Prostate gland (tissue), 2 donors: Measurements from ENCODE around the gene MMP23B. TPM values are rescaled to one million over a fixed set of nuclear protein-coding genes. Genes with fewer than 3 reads are reported as not detected.
"Not testable (repeated sequence)": the region's sequence is repeated elsewhere in the genome, so short reads cannot be mapped to it uniquely, and the experiment has no call there.

ENCODE experiments used
- DNase-seq: peaks from one replicate; pipeline ENCODE4 v3.0.0-alpha.2; 2019; ENCODE audit warnings: low spot score
- H3K27ac ChIP-seq, 2 donors: fragments of 200-600 bp; sonication (generic); 2 replicates each; pipeline ENCODE4 v1.5.1; 2017 to 2019
- H3K27me3 ChIP-seq: fragments of 200-600 bp; sonication (generic); replicated peaks from 2 replicates; pipeline ENCODE4 v1.5.1; 2019; ENCODE audit not compliant: insufficient read depth
- H3K36me3 ChIP-seq, 2 donors: fragments of 200-600 bp; sonication (generic); 1 replicate in 1 of 2; 2 replicates in 1 of 2; pipeline versions ENCODE4 v1.5.1 to v1.8.1; 2017 to 2019
- H3K4me1 ChIP-seq: fragments of 200-600 bp; sonication (generic); replicated peaks from 2 replicates; pipeline ENCODE4 v1.5.1; 2019
- H3K4me3 ChIP-seq, 2 donors: fragments of 200-600 bp; sonication (generic); 2 replicates each; pipeline ENCODE4 v1.5.1; 2017 to 2019
- H3K9me3 ChIP-seq: fragments of 200-600 bp; sonication (generic); 2 replicates; pipeline ENCODE4 v1.5.1; 2017
- WGBS: methylation state at CpG from one replicate; pipeline ENCODE4 v1.1.5; 2018; 5-methylcytosine and 5-hydroxymethylcytosine counted together
- intact Hi-C: fragments of 100-400 bp; cut with DNase I; formaldehyde crosslinking; loops from one replicate; pipeline ENCODE4 v1.14.2; 2022
- total RNA-seq, 2 donors: library from RNA; depleted of rRNA; stranded (reverse); fragments of >200 nt; gene quantifications; one replicate each; pipeline ENCODE4 v1.1.0, GENCODE V29; 2016

MMP23B gene
- total RNA-seq, 2 donors from 2014 or later: 4.4 to 55.4 TPM

DNA sequence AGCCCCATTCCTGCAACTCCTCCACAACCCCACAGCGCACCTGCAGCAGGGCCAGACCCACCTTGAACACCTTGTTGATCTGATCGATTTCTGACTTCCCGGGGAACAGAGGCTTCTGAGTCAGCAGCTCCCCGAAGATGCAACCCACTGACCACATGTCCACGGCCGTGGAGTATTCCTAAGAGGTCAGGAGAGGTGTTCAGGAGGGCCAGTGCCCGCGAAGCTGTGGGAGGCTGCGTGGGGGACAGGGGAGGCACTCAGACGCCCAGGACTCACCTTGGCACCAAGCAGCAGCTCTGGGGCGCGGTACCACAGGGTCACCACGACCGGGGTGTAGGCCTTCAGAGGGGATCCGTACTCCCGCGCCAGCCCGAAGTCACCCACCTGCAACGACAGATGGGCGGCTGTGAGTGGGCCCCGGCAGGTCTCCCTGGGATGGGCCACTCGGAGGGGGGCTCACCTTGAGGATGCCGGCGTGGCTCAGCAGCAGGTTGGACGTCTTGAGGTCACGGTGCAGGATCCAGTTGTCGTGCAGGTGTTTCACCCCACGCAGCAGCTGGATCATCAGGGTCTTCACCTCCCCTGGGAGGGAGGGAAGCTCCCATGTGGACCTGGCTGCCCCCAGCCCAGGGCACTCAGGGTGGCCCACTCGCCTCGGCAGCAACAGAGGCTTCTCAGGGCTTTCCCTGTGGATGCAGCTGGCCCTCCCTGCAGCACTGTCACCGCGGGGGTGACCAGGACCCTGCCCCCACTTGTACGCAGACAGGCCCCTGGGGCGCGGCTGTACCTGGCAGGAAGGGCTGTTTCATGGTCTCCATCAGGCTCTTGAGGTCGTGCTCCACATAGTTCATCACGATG is 4.9 kb downstream of the MMP23B start:
- not testable (repeated sequence) for H3K36me3 ChIP-seq, DNase-seq

DNA sequence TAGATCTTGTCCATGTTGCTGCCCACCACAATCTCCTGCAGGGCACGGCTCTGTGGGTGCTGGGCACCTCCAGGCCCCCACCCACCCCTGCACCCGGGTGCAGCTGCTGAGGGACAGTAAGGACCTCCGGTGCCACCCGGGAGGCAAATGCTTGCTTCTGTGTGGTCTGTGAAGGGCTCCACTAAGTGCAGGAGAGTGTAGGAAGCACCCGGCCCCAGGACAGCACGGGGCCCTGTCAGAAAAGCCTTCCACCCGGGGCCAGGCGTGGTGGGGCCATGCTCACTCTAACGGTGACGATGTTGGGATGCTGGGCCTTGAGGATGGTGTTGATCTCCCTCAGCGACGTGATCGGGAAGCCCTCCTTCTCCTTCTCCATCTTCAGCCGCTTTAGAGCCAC is 5.5 kb downstream of the MMP23B start:
- H3K9me3 ChIP-seq, H3K27ac ChIP-seq, intact Hi-C loops, H3K4me1 ChIP-seq, H3K27me3 ChIP-seq, H3K4me3 ChIP-seq, DNase-seq, H3K36me3 ChIP-seq: not testable (repeated sequence)
- 79% methylated on average over 10 of the region's 14 CpGs for WGBS

More for the DNA sequence above, 4.9 kb downstream of the MMP23B start:
- H3K4me1 ChIP-seq, H3K27me3 ChIP-seq, intact Hi-C loops, H3K9me3 ChIP-seq, H3K27ac ChIP-seq, H3K4me3 ChIP-seq: not testable (repeated sequence)
- WGBS: 83% methylated on average over 25 of the region's 37 CpGs

DNA sequence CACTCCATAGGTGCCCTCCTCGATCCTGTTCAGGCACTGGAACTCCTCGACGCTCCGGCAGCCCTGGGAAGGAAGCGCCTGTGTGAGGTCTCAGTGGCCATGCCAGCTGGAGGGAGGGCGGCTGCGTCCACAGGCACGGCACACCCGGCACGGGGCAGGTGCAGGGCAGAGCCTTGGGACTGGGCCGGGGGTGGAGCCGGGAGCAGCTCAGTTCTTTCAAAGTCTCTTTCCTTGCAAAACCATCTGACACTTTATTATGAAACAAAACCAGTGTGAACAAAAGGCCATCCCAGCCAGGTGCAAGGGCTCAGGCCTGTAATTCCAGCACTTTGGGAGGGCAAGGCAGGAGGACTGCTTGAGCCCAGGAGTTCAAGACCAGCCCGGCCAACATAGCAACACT is 6.6 kb downstream of the MMP23B start:
- 89% methylated on average over 7 of the region's 13 CpGs for WGBS
- H3K4me1 ChIP-seq, intact Hi-C loops, H3K27me3 ChIP-seq, H3K9me3 ChIP-seq, H3K4me3 ChIP-seq, H3K27ac ChIP-seq, H3K36me3 ChIP-seq, DNase-seq: not testable (repeated sequence)

DNA sequence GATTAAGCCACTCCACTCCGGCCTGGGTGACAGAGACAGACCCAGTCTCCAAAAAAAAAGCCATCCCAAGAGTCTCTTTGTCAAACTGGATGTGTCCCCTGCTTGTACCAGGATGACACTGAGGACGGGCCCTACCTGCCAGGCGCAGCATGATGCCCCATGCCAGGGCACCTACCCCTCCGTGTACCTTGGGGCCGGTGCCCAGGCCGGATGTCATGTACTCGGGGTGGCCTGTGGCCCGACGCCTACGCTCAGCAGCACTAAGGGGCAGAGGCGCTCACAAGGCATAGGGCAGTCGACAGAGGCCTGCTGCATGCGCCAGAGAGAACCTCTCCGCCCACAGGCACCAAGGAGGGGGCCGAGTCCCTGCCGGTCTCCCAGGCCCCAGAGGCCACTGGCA is 7.4 kb downstream of the MMP23B start:
- H3K36me3 ChIP-seq, DNase-seq, H3K27me3 ChIP-seq, H3K4me3 ChIP-seq, H3K27ac ChIP-seq, H3K4me1 ChIP-seq, intact Hi-C loops, H3K9me3 ChIP-seq: not testable (repeated sequence)
- WGBS: 97% methylated on average over 14 of the region's 16 CpGs

- H3K9me3 ChIP-seq, DNase-seq, H3K36me3 ChIP-seq, H3K27ac ChIP-seq, intact Hi-C loops, H3K4me1 ChIP-seq, H3K4me3 ChIP-seq, H3K27me3 ChIP-seq: not testable (repeated sequence)
- 84% methylated on average over 5 of the region's 25 CpGs for WGBS
Observed at GRCh38 chr1:1640081-1640480, 8.1 kb downstream of the MMP23B start.

DNA sequence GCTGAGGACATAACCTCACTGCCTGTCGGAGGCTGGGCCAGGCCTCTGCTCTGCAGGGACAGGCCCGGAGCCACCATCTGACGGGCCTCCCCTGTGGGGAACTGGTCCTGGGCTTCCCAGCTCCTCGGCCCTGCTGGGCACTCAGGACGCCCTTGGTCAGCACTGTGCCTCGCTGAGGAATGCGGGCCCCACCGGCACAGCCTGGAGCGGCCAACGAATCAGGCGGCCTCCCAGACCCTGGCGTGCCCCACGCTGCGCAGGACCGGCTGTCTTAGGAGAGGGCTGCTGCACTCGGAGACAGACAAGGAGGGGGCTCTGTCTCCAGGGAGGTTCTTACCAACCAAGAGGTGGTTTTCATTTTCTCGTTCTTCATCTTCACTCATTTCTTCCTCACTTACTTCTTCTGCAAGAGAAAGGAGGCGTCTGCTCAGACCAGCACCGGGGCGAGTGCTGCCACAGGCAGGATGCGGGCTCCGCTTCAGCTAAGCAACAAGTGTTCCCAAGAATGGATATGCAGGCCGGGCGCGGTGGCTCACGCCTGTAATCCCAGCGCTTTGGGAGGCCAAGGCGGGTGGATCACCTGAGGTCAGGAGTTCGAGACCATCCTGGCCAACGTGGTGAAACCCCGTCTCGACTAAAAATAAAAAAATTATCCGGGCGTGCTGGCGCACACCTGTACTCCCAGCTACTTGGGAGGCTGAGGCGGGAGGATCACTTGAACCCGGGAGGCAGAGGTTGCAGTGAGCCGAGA is 8.9 kb downstream of the MMP23B start:
- H3K27ac ChIP-seq, H3K4me1 ChIP-seq, H3K9me3 ChIP-seq, H3K27me3 ChIP-seq, H3K36me3 ChIP-seq, intact Hi-C loops, H3K4me3 ChIP-seq, DNase-seq: not testable (repeated sequence)
- 95% methylated on average over 21 of the region's 38 CpGs for WGBS

GRCh38 chr1:1646326-1646725 is 14.4 kb downstream of the MMP23B start:
- H3K27ac ChIP-seq, intact Hi-C loops, H3K27me3 ChIP-seq, H3K4me3 ChIP-seq, H3K36me3 ChIP-seq, DNase-seq, H3K4me1 ChIP-seq, H3K9me3 ChIP-seq: not testable (repeated sequence)
- 78% methylated on average over 5 of the region's 5 CpGs for WGBS

DNA sequence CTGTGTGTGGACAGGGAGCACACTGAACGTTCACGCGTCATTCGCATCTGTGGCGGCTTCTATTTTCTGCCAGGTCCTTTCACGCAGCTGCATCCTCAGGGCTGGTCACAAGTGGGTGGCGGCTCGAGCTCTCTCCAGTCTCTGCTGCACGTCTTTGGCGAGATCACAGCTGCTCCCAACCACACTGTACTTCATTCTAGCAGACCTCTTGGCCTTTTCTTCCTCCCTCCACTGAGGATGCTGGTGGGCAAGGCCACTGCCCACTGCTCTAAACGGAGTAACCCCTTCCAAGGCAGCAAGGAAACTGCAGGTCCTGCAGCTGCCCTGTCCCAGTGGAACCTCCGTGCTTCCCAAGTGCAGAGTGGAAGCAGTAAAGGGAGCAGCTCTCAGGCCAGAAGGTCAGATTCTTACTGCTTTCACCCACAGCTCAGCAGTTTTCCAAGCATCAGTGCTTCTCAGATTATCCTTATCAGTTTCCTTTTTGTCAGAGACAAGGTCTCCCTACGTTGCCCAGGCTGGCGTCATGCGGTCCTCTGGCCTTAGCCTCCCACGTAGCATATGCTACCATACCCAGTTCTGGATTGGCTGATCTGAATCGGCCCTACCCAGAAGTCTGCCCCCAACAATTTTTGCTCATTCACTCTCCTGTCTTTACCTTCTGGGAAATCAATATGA is 15.7 kb downstream of the MMP23B start:
- H3K27me3 ChIP-seq, DNase-seq, H3K4me1 ChIP-seq, H3K27ac ChIP-seq, H3K4me3 ChIP-seq, H3K36me3 ChIP-seq, intact Hi-C loops, H3K9me3 ChIP-seq: not testable (repeated sequence)
- 90% methylated on average over 17 of the region's 17 CpGs for WGBS

DNA sequence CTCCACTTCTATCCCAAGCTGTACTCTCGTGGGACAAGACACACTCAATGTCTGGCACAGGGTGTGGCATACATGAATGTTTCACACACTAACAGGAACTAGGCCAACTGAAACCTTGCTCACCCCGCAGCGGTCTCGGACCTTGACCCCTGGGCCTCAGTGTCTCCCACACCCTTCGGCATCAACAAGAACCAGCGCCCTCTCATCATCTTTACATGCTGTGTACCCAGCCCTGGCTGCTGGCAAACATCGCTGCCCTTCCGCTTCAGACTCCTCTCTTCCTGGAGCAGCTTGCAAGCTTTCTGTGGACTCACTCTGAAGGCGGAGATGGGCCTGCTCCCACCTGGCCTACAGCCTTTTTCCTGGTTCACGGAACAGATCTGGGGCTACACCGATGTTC is 16.3 kb downstream of the MMP23B start:
- DNase-seq, H3K9me3 ChIP-seq, intact Hi-C loops, H3K36me3 ChIP-seq, H3K4me1 ChIP-seq, H3K27me3 ChIP-seq, H3K27ac ChIP-seq, H3K4me3 ChIP-seq: not testable (repeated sequence)
- WGBS: 94% methylated on average over 11 of the region's 11 CpGs
